ENCODE data around the gene ASCC3.

GRCh38 chr6:100774681-100775080, 106.4 kb downstream of the ASCC3 start:
- TF ChIP-seq CTCF (IDR thresholded peaks at IDR 0.05) (no peak), ZFX (IDR thresholded peaks at IDR 0.05; ENCODE audit: borderline replicate concordance) (no peak)

All from 22Rv1 (cell line).